IPS DF 4.7 (cell line): Measurements from ENCODE around the gene ZNF138.
"Not testable (repeated sequence)": the region's sequence is repeated elsewhere in the genome, so short reads cannot be mapped to it uniquely, and the experiment has no call there.

ENCODE experiments used
- DNase-seq: peaks from one replicate; pipeline ENCODE4 v3.0.0-alpha.2; 2013; ENCODE audit warnings: low spot score; ENCODE audit errors: extremely low read depth

The ZNF138 gene

DNA sequence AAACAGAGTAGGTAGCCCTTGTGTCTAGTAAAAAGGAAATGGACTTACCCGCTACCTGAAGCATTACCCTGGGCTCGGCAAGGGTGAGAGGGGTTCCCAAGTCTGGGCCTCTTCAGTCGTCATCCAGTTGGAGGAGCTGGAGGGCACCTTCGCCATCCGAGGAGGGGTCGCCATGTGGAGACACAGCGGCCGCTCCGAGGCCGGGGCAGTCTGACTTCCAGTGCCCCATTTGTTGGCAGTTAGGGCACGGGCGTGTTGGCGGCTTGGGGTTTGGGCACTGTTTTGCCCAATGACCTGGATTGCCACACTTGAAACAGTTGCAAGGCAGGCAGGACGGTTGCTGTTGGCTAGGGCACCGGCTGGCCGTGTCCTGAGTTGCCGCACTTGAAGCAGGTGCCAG lies 43.8 kb downstream of the ZNF138 start:
- not testable (repeated sequence) for DNase-seq

DNA sequence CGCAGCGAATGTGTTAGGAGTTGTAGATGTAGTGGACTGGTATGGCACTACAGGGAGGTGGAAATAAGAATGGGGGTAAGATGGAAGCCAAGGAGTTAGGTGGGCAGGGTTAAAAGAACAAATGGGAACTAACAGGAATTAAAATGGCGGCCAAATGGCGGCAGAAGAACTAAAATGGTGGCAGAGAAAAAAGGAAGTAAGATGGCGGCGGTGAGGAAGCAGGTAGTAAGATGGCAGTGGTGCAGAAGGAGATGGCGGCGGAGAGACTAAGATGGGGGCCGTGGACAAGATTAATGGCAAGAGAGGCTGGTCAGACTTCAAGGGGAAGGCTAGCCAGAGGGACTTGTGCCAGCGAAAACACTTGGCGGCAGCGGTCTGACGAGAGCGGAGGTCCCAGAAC lies 44.5 kb downstream of the ZNF138 start:
- DNase-seq, result no peak

DNA sequence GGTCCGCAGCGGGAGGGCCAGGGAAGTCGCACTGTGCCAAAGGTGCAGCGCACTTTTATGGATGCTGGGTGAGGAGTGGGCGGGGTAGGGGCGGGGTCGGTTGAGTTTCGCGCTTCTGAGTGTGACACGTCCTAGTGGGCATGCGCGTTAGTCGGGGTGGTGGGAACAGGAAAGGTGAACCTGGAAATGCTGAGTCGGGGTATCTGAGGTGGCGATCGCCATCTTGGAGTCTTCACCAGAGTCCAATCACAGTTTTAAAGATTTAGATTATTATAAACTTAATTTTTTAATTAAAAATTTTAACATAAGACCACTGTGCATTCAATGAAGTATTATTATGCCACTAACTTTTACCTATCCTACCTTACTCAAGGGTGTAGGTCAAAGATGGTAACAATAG lies 45.7 kb downstream of the ZNF138 start:
- no peak for DNase-seq

DNA sequence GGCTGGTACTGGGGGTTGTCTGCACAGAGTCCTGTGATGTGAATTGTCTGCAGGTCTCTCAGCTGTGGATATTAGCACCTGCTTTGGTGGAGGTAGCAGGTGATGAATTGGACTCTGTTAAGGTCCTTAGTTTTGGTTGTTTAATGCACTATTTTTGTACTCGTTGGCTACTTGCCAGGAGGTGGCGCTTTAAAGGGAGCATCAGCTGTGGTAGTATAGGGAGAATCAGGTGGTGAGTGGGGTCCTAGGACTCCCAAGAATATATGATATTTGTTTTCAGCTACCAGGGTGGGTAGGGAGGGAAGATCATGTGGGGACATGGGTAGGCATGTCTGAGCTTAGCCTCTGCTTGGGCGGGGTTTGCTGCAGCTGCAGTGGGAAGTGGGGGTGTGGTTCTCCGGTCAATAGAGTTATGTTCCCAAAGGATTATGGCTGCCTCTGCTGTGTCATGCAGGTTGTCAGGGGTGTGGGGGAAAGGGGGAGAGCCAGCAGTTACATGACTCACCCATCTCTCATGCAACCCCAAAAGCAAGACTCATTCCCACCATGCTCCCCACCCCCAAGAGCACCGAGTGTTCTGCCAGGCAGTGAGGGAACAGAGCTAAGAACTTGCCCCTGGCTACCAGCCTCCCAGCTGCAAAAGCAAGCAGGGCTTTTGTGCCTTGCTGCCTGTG lies 55.2 kb downstream of the ZNF138 start:
- peak; percentile 5 for DNase-seq

DNA sequence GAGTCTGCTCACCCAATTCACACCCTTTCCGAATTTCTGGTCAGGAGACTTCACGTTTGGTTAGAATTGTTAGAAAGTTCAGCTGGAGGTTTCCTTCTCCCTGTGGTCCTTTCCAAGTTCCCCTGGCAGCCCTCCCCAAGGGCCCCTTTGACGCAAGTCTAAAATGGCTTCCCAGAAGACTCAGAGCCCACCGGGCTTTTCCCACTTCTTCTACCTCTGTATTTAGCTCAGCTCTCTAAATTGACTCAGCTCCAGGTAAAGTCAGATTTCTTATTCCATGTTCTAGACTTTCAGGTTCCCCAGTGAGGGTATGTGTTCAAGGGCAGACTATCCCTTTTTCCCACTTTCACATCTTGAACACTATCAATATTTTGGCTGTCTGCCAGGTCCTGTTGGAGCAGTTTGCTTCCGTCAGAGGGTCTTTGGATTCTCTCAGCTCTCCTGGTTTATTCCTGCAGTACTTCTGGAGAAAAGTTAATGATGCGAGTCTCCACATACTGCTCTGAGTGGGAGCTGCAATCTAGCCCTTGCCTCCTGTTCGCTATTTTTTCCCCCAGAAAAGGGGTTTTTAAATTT lies 55.8 kb downstream of the ZNF138 start:
- no peak for DNase-seq

DNA sequence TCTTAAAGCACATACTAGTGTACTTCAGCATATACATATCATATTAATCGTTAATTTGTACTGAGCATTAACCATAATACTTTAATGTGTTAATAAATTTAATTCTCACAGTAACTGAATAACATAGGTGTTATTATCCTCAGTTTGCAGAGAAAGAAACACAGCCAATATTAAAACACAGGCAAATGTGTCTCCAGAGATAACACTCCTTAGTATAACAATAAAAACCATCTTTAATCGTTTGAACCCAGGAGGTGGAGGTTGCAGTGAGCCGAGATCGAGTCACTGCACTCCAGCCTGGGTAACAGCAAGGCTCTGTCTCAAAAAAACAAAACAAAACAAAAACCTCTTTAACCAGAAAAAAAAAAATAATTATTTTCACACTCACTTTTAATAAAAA lies 59.5 kb downstream of the ZNF138 start:
- DNase-seq, result no peak

DNA sequence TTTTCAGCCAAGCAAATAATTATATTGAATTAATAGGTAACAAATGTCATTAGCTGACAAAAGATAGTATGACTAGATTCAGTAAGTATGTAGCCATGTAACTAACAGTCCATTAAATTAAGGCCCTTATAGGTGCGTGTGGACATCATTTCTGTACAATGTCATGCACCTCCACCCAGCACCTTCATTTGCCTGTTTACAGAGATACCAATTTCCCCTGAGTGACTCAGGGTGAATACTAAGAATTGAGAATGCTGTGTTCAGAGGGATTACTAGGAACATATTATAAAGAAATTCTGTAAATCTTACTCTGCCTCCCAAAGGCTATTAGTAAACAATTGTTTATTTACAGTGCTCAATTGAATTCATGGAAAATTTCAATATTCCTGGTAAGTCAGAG lies 60.7 kb downstream of the ZNF138 start:
- no peak for DNase-seq

DNA sequence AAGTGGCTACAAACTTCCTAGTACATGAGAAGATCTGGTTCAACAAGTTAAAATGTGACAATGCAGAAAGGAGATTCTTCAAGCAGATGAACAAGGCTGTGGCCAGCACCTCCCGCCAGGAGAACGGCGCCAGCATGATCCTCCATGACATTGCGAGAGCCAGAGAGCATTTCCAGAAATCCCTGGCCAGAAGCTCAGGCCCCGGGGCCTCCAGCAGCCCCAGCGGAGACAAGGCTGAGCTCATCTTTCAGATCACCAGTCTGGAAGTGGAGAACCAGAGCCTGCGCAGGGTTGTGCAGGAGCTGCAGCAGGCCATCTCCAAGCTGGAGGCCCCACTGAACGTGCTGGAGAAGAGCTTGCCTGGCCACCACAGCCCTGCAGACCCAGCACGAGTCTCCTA lies 68.8 kb downstream of the ZNF138 start:
- no peak for DNase-seq

DNA sequence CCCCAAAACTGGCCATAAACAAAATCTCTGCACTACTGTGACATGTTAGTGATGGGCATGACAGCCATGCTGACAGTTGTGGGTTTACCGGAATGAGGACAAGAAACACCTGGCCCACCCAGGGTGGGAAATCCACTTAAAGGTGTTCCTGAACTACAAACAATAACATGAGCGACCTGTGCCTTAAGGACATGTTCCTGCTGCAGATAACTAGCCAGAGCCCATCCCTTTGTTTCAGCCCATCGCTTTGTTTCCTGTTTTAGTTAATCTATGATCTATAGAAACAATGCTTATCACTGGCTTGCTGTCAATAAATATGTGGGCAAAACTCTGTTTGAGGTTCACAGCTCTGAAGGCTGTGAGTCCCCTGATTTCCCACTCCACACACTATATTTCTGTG lies 69.3 kb downstream of the ZNF138 start:
- not testable (repeated sequence) for DNase-seq

DNA sequence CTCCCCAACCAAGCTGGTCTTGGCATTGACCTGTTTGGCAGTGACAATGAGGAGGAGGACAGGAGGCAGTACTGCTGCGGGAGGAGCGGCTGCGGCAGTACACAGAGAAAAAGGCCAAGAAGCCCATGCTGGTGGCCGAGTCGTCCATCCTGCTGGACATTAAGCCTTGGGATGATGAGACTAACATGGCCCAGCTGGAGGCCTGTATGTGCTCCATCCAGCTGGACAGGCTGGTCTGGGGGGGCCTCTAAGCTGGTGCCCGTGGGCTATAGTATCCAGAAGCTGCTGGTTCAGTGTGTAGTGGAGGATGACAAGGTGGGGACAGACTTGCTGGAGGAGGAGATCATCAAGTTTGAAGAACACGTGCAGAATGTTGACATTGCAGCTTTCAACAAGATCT lies 69.7 kb downstream of the ZNF138 start:
- no peak for DNase-seq

DNA sequence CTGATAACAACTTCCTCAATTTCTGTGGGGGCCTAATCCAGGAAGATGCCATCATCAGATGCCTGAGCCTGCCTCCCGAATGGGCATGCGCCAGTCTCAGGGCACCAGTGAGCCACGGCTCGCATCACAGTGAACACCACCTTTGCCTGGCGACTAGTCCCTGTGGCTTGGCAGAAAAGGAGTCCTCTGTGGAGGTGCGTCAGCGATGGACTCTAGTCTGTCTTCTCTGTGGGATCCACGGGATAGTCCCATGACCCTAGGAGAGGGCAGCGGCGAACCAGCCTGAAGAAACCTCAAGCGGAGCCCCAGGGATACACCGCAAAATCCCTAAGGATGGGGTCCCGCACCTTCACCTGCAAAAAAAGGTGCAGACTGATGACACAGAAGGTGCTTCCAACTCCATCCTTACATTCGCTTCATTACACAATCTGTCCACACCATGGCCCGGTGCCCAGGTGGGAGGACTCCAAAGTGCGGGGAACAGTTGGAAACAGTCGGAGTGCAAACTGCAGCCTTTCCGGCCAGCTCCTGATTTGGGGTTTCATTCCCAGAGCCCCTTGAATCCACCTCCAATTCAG lies 73.7 kb downstream of the ZNF138 start:
- DNase-seq, result no peak

DNA sequence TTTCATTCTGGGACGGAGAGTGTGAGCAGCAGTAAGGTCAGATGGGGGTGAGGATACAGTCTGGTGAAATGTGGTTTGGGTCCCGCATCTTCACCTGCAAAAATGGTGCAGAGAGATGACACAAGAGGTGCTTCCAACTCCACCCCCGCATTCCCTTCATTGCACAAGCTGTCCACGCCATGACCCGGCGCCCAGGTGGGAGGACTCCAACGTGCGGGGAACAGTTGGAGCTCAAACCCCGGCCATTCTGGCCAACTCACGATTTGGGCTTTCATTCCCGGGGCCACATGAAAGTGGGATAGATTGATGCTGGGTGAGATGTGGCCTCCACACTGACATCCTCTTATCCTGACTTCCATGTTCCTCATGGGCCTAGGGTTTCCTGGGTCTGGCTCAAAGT lies 74.3 kb downstream of the ZNF138 start:
- DNase-seq, result no peak

DNA sequence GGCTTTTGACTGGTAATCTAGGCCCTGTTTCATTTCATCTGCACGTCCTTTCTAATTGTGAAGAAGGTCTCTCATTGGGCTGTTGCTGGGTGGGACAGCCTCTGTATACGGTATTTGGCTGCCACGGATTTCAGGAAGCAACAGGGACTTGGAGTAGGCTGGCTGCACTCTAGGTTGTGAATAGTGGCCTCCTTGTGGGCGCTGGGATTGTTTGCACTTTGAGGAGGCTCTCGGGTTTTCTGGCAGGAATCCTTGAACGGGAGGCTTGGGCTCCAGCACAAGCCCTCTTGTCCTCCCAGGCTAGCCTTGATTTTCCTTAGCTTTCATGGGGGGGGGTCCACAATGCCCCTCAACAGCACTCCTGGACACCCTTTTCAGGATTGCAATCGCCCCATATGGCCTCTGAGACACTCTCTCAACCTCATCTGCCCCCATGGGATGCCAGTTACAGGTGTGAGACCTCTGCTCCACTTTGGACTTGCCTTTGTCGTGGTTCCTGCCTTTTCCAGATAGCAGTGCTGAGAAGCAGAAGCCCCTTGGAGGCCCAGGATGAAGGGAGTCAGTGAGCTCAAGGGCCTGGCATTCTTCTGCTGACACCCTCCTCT lies 75.0 kb downstream of the ZNF138 start:
- no peak for DNase-seq

DNA sequence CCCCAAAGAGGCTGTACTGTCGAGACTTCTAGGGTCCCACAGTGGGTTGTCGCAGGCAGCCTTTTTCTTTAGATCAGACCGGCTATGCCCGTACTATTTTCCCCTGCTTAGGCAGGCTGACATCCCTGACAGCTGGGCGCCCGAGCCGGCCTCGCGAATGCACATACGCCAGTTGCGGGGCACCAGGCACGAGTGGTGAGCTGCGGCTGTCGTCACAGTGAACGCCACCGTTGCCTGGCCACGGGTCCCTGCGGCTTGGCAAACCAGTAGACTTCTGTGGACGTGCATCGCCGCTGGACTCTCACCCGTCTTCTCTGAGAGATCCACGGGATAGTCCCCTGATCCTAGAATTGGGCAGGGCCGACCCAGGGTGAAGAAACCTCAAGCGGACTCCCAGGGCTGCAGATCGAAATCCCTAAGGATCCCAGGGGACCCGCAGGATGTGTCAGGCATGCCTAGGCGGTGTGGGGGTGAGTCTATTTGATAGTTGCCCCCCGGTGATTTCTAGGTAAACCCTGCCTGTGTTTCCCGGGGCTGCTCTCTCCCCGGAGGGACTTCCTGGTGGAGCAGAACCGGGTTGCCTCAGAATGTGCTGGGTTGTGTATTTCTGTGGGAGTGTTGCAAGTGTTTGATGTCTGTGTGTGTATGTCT lies 75.8 kb downstream of the ZNF138 start:
- DNase-seq, result no peak

DNA sequence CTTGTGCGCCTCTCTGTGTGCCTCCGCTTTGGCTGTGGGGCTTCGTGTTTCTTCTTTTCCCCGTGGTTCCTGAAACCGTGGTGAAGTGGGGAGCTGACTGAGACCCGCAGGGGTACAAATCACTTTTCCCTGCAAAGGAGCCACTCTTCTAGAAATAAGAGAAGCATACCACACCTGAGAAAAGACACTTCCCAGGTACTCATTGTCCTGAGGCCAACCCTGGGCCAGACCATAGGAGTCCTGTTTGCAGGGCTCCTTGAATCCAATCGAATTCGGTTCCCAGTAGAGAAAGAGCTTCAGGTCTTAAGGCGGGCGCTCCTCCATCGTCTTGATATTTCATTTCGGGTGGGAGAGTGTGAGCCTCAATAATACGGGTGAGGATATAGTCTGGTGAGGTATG lies 76.4 kb downstream of the ZNF138 start:
- no peak for DNase-seq

DNA sequence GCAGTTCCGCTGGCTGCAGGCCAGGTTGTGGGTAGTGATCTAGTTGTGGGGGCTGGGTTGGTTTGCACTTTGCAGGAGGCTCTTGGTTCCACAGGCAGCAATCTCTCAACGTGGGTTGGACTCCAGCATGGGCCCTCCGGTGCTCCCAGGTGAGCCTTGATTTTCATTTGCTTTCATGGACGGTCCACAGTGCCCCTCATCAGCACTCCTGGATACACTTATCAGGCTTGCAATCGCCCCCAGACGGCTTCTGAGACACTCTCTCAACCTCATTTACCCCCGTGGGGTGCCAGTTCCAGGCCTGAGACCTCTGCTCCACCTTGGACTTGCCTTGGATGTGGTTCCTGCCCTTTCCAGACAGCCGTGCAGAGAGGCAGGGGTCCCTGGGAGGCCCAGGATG lies 77.5 kb downstream of the ZNF138 start:
- no peak for DNase-seq

DNA sequence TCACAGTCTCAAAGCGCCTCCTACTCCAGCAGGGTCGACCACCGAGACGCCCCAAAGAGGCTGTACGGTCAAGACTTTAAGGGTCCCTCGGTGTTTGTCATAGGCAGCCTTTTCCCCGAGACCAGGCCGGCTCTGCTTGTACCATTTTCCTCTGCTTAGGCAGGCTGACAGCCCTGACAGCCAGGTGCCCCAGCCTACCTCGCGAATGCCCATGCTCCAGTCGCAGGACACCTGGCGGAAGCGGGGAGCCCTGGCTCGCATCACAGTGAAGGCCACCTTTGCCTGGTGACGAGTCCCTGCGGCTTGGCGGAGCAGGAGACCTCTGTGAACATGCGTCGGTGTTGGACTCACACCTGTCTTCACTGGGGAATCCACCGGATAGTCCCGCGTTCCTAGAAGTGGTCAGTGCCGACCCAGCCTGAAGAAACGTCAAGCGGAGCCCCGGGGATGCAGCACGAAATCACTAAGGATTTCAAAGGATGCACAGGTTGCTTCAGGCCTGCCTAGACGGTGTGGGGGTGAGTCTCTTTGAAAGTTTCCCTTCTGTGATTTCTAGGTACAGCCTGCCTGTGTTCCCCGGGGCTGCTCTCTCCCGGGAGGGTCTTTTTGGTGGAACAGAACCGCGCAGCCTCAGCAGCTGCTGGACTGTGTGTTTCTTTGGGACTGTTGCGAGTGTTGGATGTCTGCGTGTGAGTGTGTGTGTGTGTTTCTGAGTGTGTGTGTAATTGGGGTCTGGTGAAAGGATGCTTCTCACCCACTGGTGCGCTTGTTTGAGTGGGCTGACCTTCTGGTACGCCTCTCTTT lies 78.3 kb downstream of the ZNF138 start:
- DNase-seq, result no peak

DNA sequence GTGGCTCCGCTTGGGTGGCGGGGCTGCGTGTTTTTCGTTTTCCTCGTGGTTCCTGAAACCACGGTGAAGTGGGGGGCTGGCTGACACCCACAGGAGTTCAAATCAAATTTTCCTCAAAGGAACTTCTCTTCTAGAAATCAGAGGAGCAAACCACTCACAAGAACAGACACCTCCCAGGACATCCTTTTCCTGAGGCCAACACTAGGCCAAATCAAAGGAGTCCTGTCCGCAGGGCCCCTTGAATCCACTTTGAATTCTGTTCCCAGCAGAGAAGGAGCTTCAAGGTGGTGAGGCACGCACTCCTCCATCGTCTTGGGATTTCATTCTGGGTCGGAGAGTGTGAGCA lies 78.9 kb downstream of the ZNF138 start:
- DNase-seq, result no peak

DNA sequence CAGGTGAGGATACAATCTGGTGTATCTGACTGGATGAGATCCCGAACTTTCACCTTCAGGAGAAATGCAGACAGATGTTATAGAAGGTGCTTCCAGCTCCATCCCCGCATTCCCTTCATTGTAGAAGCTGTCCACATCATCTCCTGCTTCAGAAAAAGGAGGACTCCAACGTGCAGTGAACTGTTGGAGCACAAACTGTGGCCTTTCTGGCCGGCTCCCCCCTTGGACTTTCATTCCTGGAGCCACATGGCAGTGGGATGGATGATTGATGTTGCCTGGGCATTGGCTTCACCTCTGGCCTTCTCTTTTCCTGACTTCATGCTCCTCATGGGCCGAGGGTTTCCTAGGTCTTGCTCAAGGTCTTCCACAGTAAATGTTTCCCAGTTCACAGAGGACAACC lies 79.3 kb downstream of the ZNF138 start:
- DNase-seq, result no peak

DNA sequence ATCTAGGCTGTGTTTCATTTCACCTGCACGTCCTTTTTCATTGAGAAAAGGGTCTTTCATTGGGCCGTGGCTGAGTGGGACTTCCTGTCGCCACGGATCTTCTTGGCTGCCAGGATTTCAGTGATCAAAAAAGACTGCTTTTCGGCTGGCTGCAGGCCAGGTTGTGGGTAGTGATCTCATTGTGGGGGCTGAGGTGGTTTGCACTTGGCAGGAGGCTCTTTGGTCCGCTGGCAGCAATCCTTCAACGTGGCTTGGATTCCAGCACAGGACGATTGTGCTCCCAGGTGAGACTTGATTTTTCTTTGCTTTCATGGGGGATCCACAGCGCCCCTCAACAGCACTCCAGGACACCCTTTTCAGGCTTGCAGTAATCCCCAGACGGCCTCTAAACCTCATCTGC lies 79.9 kb downstream of the ZNF138 start:
- DNase-seq, result no peak

DNA sequence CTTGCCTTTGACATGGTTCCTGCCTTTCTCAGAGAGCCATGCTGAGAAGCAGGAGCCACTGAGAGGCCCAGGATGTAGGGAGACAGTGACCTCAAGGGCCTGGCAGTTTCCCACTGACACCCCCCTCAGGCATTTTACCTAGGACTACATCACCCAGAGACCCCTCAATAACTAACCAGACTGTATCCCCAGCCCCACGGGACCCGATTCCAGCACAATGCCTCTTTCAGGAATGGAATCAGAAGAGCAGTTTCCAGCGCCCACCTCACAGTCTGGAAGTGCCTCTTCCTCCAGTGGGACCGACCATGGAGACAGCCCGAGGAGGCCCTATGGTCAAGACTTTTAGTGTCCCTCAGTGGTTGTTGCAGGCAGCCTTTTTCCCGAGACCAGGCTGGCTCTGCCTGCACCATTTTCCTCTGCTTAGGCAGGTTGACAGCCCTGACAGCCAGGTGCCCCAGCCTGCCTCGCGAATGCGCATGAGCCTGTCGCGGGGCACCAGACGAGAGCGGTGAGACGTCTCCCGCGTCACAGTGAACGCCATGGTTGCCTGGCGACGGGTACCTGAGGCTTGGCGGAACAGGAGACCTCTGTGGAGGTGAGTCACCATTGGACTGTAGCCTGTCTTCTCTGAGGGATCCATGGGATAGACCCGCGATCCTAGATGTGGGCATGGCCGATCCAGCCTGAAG lies 80.5 kb downstream of the ZNF138 start:
- DNase-seq, result no peak
